ENCODE measurements around the gene PSMD4.

The PSMD4 gene

GRCh38 chr1:151294742-151295462, 40.4 kb downstream of the PSMD4 start:
- no peak for DNase-seq (ENCODE audit: low read depth)

- DNase-seq (ENCODE audit: low read depth): no peak
These were observed 55.3 kb downstream of the PSMD4 start for GRCh38 chr1:151309811-151310323.

- no peak for DNase-seq (ENCODE audit: low read depth)
These were observed 56.5 kb downstream of the PSMD4 start for GRCh38 chr1:151311011-151311410.

GRCh38 chr1:151311589-151312331, 57.2 kb downstream of the PSMD4 start:
- peak; percentile 98 for DNase-seq (ENCODE audit: low read depth)

- no peak for DNase-seq (ENCODE audit: low read depth)
These were observed 57.9 kb downstream of the PSMD4 start for GRCh38 chr1:151312411-151312810.

GRCh38 chr1:151312826-151313225, 58.3 kb downstream of the PSMD4 start:
- no peak for DNase-seq (ENCODE audit: low read depth)

- no peak for DNase-seq (ENCODE audit: low read depth)
These were observed 59.0 kb downstream of the PSMD4 start for GRCh38 chr1:151313501-151313900.

- DNase-seq (ENCODE audit: low read depth): peak; percentile 60
These were observed 59.8 kb downstream of the PSMD4 start for GRCh38 chr1:151314137-151314875.

GRCh38 chr1:151315565-151316235, 61.2 kb downstream of the PSMD4 start:
- no peak for DNase-seq (ENCODE audit: low read depth)
